Skin epidermis (tissue), 12 donors: ENCODE data around the gene SIGLEC1.

Experiments
- H3K27ac ChIP-seq, 21 experiments: fragments of 200-600 bp; sonication (generic) in 11 of 21; one replicate each; pipeline ENCODE4 v1.5.0; 2020; ENCODE audit warnings: mild to moderate bottlenecking in 3 of 21, inconsistent platforms in 2 of 21, moderate library complexity in 2 of 21
- H3K4me3 ChIP-seq, 7 experiments: fragments of 200-600 bp; sonication (generic) in 2 of 7; one replicate each; pipeline ENCODE4 v1.5.0; 2020; ENCODE audit warnings: inconsistent platforms in 2 of 7, mild to moderate bottlenecking in 2 of 7, moderate library complexity in 1 of 7

Gene SIGLEC1

DNA sequence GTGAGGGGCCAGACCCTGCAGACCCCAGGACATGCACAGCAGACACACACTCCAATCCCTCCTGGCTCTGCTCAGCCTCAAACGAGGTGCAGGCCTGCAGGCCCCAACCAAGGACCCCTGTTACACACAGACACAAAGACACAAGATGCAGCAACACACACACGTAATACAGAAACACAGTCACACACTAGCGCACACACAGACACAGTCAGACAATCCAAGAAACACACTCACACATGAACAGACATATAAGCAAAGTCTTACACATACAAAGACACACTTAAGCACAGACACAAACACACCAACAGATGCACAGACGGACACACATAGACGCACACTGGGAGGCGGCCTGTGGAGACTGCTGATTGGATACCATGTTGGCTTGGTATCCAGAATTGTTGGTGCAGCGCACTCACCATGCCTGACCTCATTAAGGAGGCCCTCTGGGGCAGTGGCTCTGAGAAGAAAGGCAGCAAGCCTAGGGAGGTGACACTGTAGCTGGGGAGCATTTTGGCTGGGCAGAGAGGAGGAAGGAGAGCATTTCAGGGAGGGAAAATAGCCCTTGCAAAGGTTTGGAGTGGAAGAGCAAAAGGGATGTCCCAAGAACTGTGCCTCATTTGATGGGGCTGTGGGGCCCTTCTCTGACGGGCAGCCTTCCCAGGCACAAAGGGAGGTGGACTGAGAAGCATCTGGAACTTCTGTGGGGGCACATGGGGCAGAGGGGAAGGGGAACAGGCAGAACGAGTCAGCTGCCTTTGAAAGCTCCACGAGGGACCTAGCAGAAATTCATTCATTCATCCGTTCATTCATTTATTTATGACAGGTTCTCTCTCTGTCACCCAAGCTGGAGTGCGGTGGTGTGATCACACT lies 18.6 kb upstream of the SIGLEC1 start:
- peak overlapping the region in 1 of 21 experiments; percentile 2 for H3K27ac ChIP-seq

GRCh38 chr20:3729811-3730540 lies 17.6 kb upstream of the SIGLEC1 start:
- no peak overlapping the region for H3K4me3 ChIP-seq
- H3K27ac ChIP-seq: no peak overlapping the region

More for the DNA sequence above, 18.6 kb upstream of the SIGLEC1 start:
- H3K4me3 ChIP-seq: no peak overlapping the region

DNA sequence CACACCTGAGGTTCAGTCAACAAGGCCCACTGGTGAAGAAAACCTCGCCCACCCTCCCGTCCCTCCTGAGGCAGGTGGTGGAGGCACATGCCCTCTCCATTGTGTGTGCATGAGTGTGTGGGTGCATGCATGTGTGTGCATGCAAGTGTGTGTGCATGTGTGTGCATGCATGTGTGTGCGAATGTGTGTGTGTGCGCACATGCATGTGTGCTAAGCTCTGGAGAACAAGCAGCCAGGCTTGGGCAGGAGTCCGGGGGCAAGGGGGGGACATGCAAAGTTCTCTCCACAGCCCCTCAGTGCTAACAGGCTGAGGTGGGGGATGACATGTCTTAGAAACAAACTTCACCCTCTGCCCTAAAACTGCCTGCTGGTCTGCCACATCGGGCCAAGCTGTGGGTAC lies 17.0 kb upstream of the SIGLEC1 start:
- H3K27ac ChIP-seq: no peak overlapping the region

GRCh38 chr20:3728876-3729275 lies 16.5 kb upstream of the SIGLEC1 start:
- Histone ChIP-seq H3K4me3 (no peak overlapping the region), H3K27ac (peak overlapping the region in 6 of 21 experiments; percentile 9 to 80 (median 26))

More for the DNA sequence above, 17.0 kb upstream of the SIGLEC1 start:
- no peak overlapping the region for H3K4me3 ChIP-seq

DNA sequence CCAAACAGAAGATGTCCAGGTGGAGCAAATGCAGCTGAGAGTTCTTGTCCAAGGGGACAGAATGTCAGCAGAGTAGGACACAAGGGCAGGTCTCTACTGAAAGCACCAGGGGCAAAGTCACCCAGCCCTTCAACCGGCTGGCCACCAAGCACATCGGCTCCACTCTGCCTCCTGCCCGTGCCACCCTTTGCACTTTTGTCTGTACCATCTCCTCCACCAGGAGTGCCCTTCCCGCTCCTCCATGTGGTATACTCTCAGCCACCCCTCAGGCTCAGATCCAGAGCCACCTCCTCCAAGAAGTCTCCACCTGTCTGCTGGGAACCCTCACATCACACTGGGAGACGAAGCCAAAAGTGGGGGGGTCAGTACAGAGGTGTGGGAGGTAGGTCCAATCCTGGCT lies 16.0 kb upstream of the SIGLEC1 start:
- H3K4me3 ChIP-seq: no peak overlapping the region
- peak overlapping the region in 11 of 21 experiments; percentile 0 to 80 (median 26) for H3K27ac ChIP-seq

- H3K27ac ChIP-seq: peak overlapping the region in 12 of 21 experiments; percentile 11 to 80 (median 64)
- no peak overlapping the region for H3K4me3 ChIP-seq
Observed at GRCh38 chr20:3727401-3728021, 15.1 kb upstream of the SIGLEC1 start.

GRCh38 chr20:3724356-3724755 lies 12.0 kb upstream of the SIGLEC1 start:
- no peak overlapping the region for H3K4me3 ChIP-seq
- H3K27ac ChIP-seq: no peak overlapping the region

DNA sequence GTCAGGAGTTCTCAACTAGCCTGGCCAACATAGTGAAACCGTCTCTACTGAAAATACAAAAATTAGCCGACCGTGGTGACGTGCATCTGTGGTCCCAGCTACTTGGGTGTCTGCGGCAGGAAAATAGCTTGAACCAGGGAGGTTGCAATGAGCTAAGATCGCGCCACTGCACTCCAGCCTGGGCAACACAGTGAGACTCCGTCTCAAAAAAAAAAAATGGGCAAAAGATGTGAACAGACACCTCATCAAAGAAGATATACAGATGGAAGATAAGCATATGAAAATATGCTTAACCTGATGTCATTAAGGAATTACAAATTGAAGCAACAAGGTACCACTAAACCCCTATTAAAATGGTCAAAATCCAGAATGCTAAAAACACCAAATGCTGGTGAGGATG lies 10.9 kb upstream of the SIGLEC1 start:
- H3K4me3 ChIP-seq: no peak overlapping the region
- H3K27ac ChIP-seq: no peak overlapping the region

- H3K4me3 ChIP-seq: no peak overlapping the region
Observed at GRCh38 chr20:3721912-3722311, 9.5 kb upstream of the SIGLEC1 start.

DNA sequence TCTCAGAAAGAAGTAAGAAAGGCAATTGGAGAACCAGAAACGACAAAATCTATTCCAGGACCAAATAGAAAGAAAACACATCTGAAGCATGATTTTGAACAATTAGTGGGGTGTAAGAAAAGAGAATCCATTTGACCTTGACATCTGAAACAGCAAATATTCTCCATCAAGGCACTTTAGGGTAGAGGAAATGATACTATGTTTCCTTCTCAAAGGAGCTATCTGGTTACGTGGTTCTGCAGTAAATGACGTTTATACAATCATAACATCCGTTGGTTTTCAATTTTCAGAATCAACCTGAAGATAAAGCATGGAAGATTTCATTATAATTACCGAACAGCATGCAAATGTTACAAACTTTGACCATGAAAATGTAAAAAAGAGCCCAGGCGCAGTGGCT lies 8.2 kb upstream of the SIGLEC1 start:
- Histone ChIP-seq H3K27ac (no peak overlapping the region), H3K4me3 (no peak overlapping the region)

More at GRCh38 chr20:3721912-3722311, 9.5 kb upstream of the SIGLEC1 start:
- no peak overlapping the region for H3K27ac ChIP-seq

- Histone ChIP-seq H3K27ac (no peak overlapping the region), H3K4me3 (no peak overlapping the region)
Observed at GRCh38 chr20:3720068-3720467, 7.7 kb upstream of the SIGLEC1 start.

GRCh38 chr20:3719046-3719445 lies 6.6 kb upstream of the SIGLEC1 start:
- H3K4me3 ChIP-seq: no peak overlapping the region
- H3K27ac ChIP-seq: no peak overlapping the region

GRCh38 chr20:3716195-3716834 lies 3.9 kb upstream of the SIGLEC1 start:
- Histone ChIP-seq H3K4me3 (no peak overlapping the region), H3K27ac (no peak overlapping the region)

- H3K27ac ChIP-seq: peak overlapping the region in 1 of 21 experiments; percentile 76
- H3K4me3 ChIP-seq: no peak overlapping the region
Observed at GRCh38 chr20:3714092-3714491, 1.7 kb upstream of the SIGLEC1 start.

DNA sequence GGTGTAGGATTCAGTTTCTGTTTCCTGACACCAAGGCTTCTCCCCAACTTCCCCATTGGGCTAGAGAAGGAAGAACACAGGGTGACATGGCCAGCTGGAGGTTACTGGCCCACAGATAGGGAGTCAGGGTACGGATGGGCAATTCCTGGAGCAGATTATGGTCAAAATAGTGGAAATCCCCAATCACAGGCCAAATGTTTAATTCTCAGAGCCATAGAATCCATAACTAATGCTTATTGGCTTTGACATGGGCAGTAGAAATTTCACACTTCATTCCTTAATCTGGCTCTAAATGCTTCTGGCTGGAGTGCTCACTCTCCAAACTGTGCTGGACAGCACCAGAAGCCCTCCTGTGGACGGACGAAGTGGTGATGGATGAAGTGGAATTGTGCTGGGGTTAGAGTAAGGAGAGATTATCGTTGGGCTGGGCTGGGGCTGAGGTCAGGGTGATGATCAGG lies 887 bp downstream of the SIGLEC1 start:
- peak overlapping the region in 1 of 7 experiments; percentile 2 for H3K4me3 ChIP-seq
- peak overlapping the region in 5 of 21 experiments; percentile 23 to 76 (median 57) for H3K27ac ChIP-seq

- Histone ChIP-seq H3K27ac (peak overlapping the region in 10 of 21 experiments; percentile 4 to 76 (median 33)), H3K4me3 (peak overlapping the region in 1 of 7 experiments; percentile 2)
Observed at GRCh38 chr20:3710703-3711483, 1.5 kb downstream of the SIGLEC1 start.

DNA sequence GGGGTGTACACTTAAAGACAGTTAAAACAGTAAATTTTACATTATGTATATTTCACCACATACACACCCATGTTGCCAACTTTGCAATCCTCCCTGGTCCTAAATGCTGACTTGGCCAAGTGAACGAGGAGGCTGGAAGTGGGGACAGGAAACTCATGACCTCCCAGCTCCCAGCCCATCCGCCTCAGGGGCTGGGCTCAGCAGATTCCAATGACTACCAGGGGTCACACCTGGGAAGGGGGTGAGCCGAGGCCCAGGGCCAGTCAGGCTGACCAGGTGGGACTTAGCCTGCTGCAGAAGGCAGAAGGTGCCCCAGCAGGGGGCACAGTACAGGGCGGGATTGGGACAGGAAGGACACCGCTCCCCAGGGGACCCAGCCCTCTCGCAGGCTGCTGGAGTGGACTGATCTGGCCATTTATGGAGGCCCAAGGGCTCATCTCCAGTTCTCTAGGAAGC lies 2.4 kb downstream of the SIGLEC1 start:
- H3K4me3 ChIP-seq: no peak overlapping the region
- H3K27ac ChIP-seq: peak overlapping the region in 8 of 21 experiments; percentile 4 to 76 (median 34)

GRCh38 chr20:3707508-3707899 lies 4.9 kb downstream of the SIGLEC1 start:
- no peak overlapping the region for H3K27ac ChIP-seq
- H3K4me3 ChIP-seq: no peak overlapping the region
